Panc1 (cell line): ENCODE measurements around the gene LRRC1. TPM values are rescaled to one million over a fixed set of nuclear protein-coding genes. Genes with fewer than 3 reads are reported as not detected.
A peak's percentile ranks its signal among the peaks of the same experiment; 100 is the strongest.

Experiments
- ATAC-seq: fragments of 200-7000 bp; cut with Tn5 transposase; 2 replicates; pipeline ENCODE4 v1.9.1; 2020; ENCODE audit warnings: mild to moderate bottlenecking, moderate library complexity
- BruUV-seq: library from RNA; stranded (reverse); fragments of 400-500 nt; replicated peaks from 2 replicates; lab custom pipeline; 2021; lab: Mats Ljungman, UMichigan
- CTCF ChIA-PET: fragments of 300-600 bp; sonication (Branson Sonifier 250); formaldehyde crosslinking; loops from one replicate; lab custom pipeline; 2022; ENCODE audit warnings: antibody characterized with exemption; lab: Charles Lee
- POLR2A ChIA-PET: fragments of 300-600 bp; sonication (Branson Sonifier 250); formaldehyde crosslinking; loops from one replicate; lab custom pipeline; 2022; ENCODE audit warnings: antibody characterized with exemption; lab: Charles Lee
- DNase-seq: peaks from one replicate; pipeline ENCODE4 v3.0.0-alpha.2; 2010; ENCODE audit warnings: low read depth, low spot score
- H3K27ac ChIP-seq: 2 replicates; pipeline ENCODE4 v1.5.1; 2011; ENCODE audit warnings: mild to moderate bottlenecking, low read length, inconsistent platforms
- H3K27me3 ChIP-seq: fragments of 200-500 bp; sonication (Bioruptor generic); 2 replicates; pipeline ENCODE4 v1.6.0; 2014; ENCODE audit warnings: low read length, inconsistent platforms; ENCODE audit not compliant: control insufficient read depth, insufficient read depth
- H3K36me3 ChIP-seq: fragments of 200-500 bp; sonication (Bioruptor generic); 2 replicates; pipeline ENCODE4 v1.5.1; 2014; ENCODE audit warnings: inconsistent platforms, mild to moderate bottlenecking, low read length, moderate library complexity; ENCODE audit not compliant: control insufficient read depth, insufficient read depth
- H3K4me1 ChIP-seq: 2 replicates; pipeline ENCODE4 v1.5.1; 2011; ENCODE audit warnings: inconsistent platforms, mild to moderate bottlenecking, low read length, moderate library complexity; ENCODE audit not compliant: control insufficient read depth, insufficient read depth
- H3K4me3 ChIP-seq, 2 experiments: 2 replicates each; pipeline ENCODE4 v1.5.1; 2011 to 2012; ENCODE audit warnings: low read depth in 2 of 2, low read length in 2 of 2, mild to moderate bottlenecking in 2 of 2, inconsistent platforms in 1 of 2, moderate library complexity in 1 of 2
- H3K9me3 ChIP-seq: fragments of 200-500 bp; sonication (Bioruptor generic); 2 replicates; pipeline ENCODE4 v1.5.1; 2014; ENCODE audit warnings: low read depth, mild to moderate bottlenecking, inconsistent platforms, low read length, moderate library complexity; ENCODE audit not compliant: control insufficient read depth, insufficient read depth
- CTCF ChIP-seq: fragments of 450-650 bp; IDR thresholded peaks from 2 replicates; pipeline ENCODE4 v1.5.1; 2017; ENCODE audit warnings: mild to moderate bottlenecking
- POLR2AphosphoS5 ChIP-seq: IDR thresholded peaks from 2 replicates; pipeline ENCODE4 v1.6.1; 2012; ENCODE audit warnings: mild to moderate bottlenecking, low read depth, low read length, moderate library complexity
- REST ChIP-seq, 2 experiments: IDR thresholded peaks; 2 replicates each; pipeline ENCODE4 v1.6.1; 2011 to 2012; ENCODE audit warnings: low read depth in 2 of 2, control low read depth in 1 of 2, low read length in 1 of 2, mild to moderate bottlenecking in 1 of 2, moderate library complexity in 1 of 2; ENCODE audit not compliant: insufficient read depth in 1 of 2
- SIN3A ChIP-seq: IDR thresholded peaks from 2 replicates; pipeline ENCODE4 v1.6.1; 2012; ENCODE audit warnings: low read depth, mild to moderate bottlenecking, low read length, moderate library complexity, borderline replicate concordance; ENCODE audit not compliant: insufficient read depth
- TCF7L2 ChIP-seq: IDR thresholded peaks from 2 replicates; pipeline ENCODE4 v1.6.1; 2011; ENCODE audit warnings: mild to moderate bottlenecking, low read depth, low read length, inconsistent platforms
- in situ Hi-C: cut with HindIII; loops from 2 replicates; pipeline ENCODE4 v1.10.0; 2016; ENCODE audit warnings: low sequenced_read_pairs, low pct_unique_long_range_greater_than_20kb
- intact Hi-C: fragments of 100-400 bp; cut with micrococcal nuclease; formaldehyde crosslinking; loops from one replicate; pipeline ENCODE4 v1.10.0; 2022; ENCODE audit not compliant: unreplicated experiment
- total RNA-seq: library from RNA; stranded (reverse); gene quantifications from one replicate; pipeline ENCODE4 v1.2.1, GENCODE V29; 2021; ENCODE audit not compliant: unreplicated experiment

Gene LRRC1
- total RNA-seq, 1 experiment from 2014 or later, result 13.8 TPM

GRCh38 chr6:53860511-53860910 lies 65.7 kb downstream of the LRRC1 start:
- intact Hi-C loops, result no loop called here
- ATAC-seq (no peak), DNase-seq (no peak)
- Histone ChIP-seq H3K4me3 (no peak overlapping the region), H3K27ac (no peak overlapping the region), H3K36me3 (no peaks in the 10 kb centered on the region), H3K27me3 (no peaks in the 10 kb centered on the region), H3K4me1 (no peaks in the 10 kb centered on the region), H3K9me3 (no peaks in the 10 kb centered on the region)
- TF ChIP-seq TCF7L2, result no peak
- TF ChIP-seq POLR2AphosphoS5, result no peak
- no peak for TF ChIP-seq REST (IDR thresholded peaks at IDR 0.05; ENCODE audit: insufficient read depth in 1 of 2, low read depth in 2 of 2, low read length in 1 of 2)
- TF ChIP-seq SIN3A, result no peak
- TF ChIP-seq CTCF, result no peak
- in situ Hi-C loops, result no loop called here
- no TSS peak for BruUV-seq
- ChIA-PET CTCF (no interaction called here), POLR2A (no interaction called here)

- ChIA-PET CTCF (no interaction called here), POLR2A (no interaction called here)
- no TSS peak for BruUV-seq
- Histone ChIP-seq H3K4me3 (no peak overlapping the region), H3K4me1 (no peaks in the 10 kb centered on the region), H3K36me3 (no peaks in the 10 kb centered on the region), H3K9me3 (no peaks in the 10 kb centered on the region), H3K27me3 (no peaks in the 10 kb centered on the region), H3K27ac (no peak overlapping the region)
- ATAC-seq, result no peak
- intact Hi-C loops, result no loop called here
- DNase-seq, result no peak
- in situ Hi-C loops, result no loop called here
- TF ChIP-seq POLR2AphosphoS5, result no peak
- TF ChIP-seq SIN3A, result no peak
Observed at GRCh38 chr6:53861518-53861917, 66.7 kb downstream of the LRRC1 start.

- no peak for DNase-seq
- H3K4me1 ChIP-seq, result no peaks in the 10 kb centered on the region
- in situ Hi-C loops, result no loop called here
Observed at GRCh38 chr6:53862662-53863462, 68.1 kb downstream of the LRRC1 start.

More at GRCh38 chr6:53862662-53863462, 68.1 kb downstream of the LRRC1 start:
- Histone ChIP-seq H3K27ac (no peak overlapping the region), H3K36me3 (no peaks in the 10 kb centered on the region), H3K9me3 (no peaks in the 10 kb centered on the region), H3K27me3 (no peaks in the 10 kb centered on the region), H3K4me3 (no peak overlapping the region)
- peak; percentile 15 for TF ChIP-seq CTCF
- TF ChIP-seq SIN3A, result no peak
- ChIA-PET CTCF (no interaction called here), POLR2A (no interaction called here)
- intact Hi-C loops, result no loop called here
- BruUV-seq, result no TSS peak
- peak; percentile 49; the same call in 1 of the 2 replicates for ATAC-seq
